B cell (primary cell): ENCODE measurements around the gene DLX3. TPM values are rescaled to one million over a fixed set of nuclear protein-coding genes. Genes with fewer than 3 reads are reported as not detected.

Source experiments
- ATAC-seq: fragments of 200-7000 bp; cut with Tn5 transposase; one replicate; pipeline ENCODE4 v1.10.0; 2021; ENCODE audit warnings: low read depth, mild to moderate bottlenecking, moderate number of reproducible peaks, moderate library complexity
- CTCF ChIA-PET: fragments of 350-600 bp; sonication (Branson Sonifier 250); formaldehyde crosslinking; loops from one replicate; lab custom pipeline; 2021; ENCODE audit warnings: antibody characterized with exemption, inconsistent platforms; lab: Charles Lee
- POLR2A ChIA-PET: fragments of 350-600 bp; sonication (Branson Sonifier 250); formaldehyde crosslinking; loops from one replicate; lab custom pipeline; 2021; ENCODE audit warnings: antibody characterized with exemption; lab: Charles Lee
- DNase-seq: peaks from one replicate; pipeline ENCODE4 v3.0.0; 2013
- H2AFZ ChIP-seq: 2 replicates; pipeline ENCODE4 v1.6.1; 2012; ENCODE audit warnings: mild to moderate bottlenecking, low read depth, low read length; ENCODE audit not compliant: insufficient read depth, poor library complexity, severe bottlenecking
- H3K27ac ChIP-seq, 2 donors: 1 replicate in 1 of 2; 2 replicates in 1 of 2; pipeline ENCODE4 v1.5.1; 2012 to 2013; ENCODE audit warnings: low read length in 2 of 2, mild to moderate bottlenecking in 2 of 2, moderate library complexity in 1 of 2
- H3K27me3 ChIP-seq, 4 experiments: fragments of 200-600 bp in 1 of 4; sonication (generic) in 1 of 4; replicated peaks in 1 of 4; 1 replicate in 2 of 4; 2 replicates in 2 of 4; pipeline versions ENCODE4 v1.6.1 to v1.7.0; 2013 to 2016; ENCODE audit warnings: low read length in 3 of 4, mild to moderate bottlenecking in 2 of 4, mixed read lengths in 1 of 4, moderate library complexity in 1 of 4; ENCODE audit not compliant: insufficient read depth in 4 of 4, control insufficient read depth in 3 of 4; ENCODE audit errors: control extremely low read depth in 1 of 4
- H3K36me3 ChIP-seq, 2 experiments: replicated peaks in 1 of 2; 1 replicate in 1 of 2; 2 replicates in 1 of 2; pipeline versions ENCODE4 v1.6.1 to v1.7.1; 2013; ENCODE audit warnings: low read length in 1 of 2; ENCODE audit not compliant: insufficient read depth in 2 of 2, control insufficient read depth in 1 of 2; ENCODE audit errors: control extremely low read depth in 1 of 2, extremely low read depth in 1 of 2
- H3K4me1 ChIP-seq, 2 donors: fragments of 200-600 bp in 1 of 2; sonication (generic) in 1 of 2; 1 replicate in 1 of 2; 2 replicates in 1 of 2; pipeline versions ENCODE4 v1.5.1 to v1.6.1; 2013 to 2017; ENCODE audit warnings: low read length in 2 of 2; ENCODE audit not compliant: control insufficient read depth in 2 of 2, insufficient read depth in 2 of 2
- H3K4me2 ChIP-seq: replicated peaks from 2 replicates; pipeline ENCODE3; 2012; ENCODE audit warnings: mild to moderate bottlenecking, low read depth, low read length; ENCODE audit not compliant: poor library complexity, severe bottlenecking
- H3K4me3 ChIP-seq, 5 experiments: fragments of 200-600 bp in 1 of 5; sonication (generic) in 1 of 5; 1 replicate in 3 of 5; 2 replicates in 2 of 5; pipeline versions ENCODE4 v1.5.1 to v1.7.0; 2011 to 2016; ENCODE audit warnings: low read length in 4 of 5, mild to moderate bottlenecking in 4 of 5, low read depth in 2 of 5, control low read depth in 1 of 5, moderate library complexity in 1 of 5; ENCODE audit not compliant: insufficient read depth in 1 of 5; ENCODE audit errors: control extremely low read depth in 1 of 5, extremely low read depth in 1 of 5
- H3K79me2 ChIP-seq: fragments of 200-600 bp; sonication (generic); one replicate; pipeline ENCODE4 v1.6.0; 2016; ENCODE audit warnings: low read length; ENCODE audit not compliant: control insufficient read depth, insufficient read depth
- H3K9ac ChIP-seq: fragments of 200-600 bp; sonication (generic); 2 replicates; pipeline ENCODE4 v1.6.1; 2017; ENCODE audit warnings: mild to moderate bottlenecking, low read length, moderate library complexity
- H3K9me3 ChIP-seq, 3 donors: one replicate each; pipeline versions ENCODE4 v1.6.1 to v1.7.1; 2013; ENCODE audit warnings: low read length in 2 of 3; ENCODE audit not compliant: control insufficient read depth in 2 of 3, insufficient read depth in 1 of 3; ENCODE audit errors: control extremely low read depth in 1 of 3
- H4K20me1 ChIP-seq: 2 replicates; pipeline ENCODE4 v1.6.0; 2012; ENCODE audit warnings: mild to moderate bottlenecking, low read length; ENCODE audit not compliant: insufficient read depth, control insufficient read depth, poor library complexity, severe bottlenecking
- H3K27ac Mint-ChIP-seq: one replicate; pipeline ENCODE4 v1.8.0; 2021; ENCODE audit warnings: mixed read lengths
- H3K27me3 Mint-ChIP-seq: one replicate; pipeline ENCODE4 v1.8.0; 2021; ENCODE audit warnings: mixed read lengths
- H3K4me1 Mint-ChIP-seq: one replicate; pipeline ENCODE4 v1.8.0; 2021; ENCODE audit warnings: mixed read lengths
- H3K4me3 Mint-ChIP-seq: one replicate; pipeline ENCODE4 v1.8.0; 2021; ENCODE audit warnings: mixed read lengths
- H3K9me3 Mint-ChIP-seq: one replicate; pipeline ENCODE4 v1.8.0; 2022; ENCODE audit warnings: mixed read lengths; ENCODE audit not compliant: insufficient read depth
- CTCF ChIP-seq: fragments of 200-600 bp; IDR thresholded peaks from one replicate; pipeline ENCODE4 v1.8.0; 2022; ENCODE audit warnings: antibody characterized with exemption, mild to moderate bottlenecking
- EZH2 ChIP-seq: IDR thresholded peaks from 2 replicates; pipeline ENCODE4 v1.6.1; 2012; ENCODE audit warnings: borderline replicate concordance, low read depth, mild to moderate bottlenecking, moderate library complexity, low read length; ENCODE audit not compliant: insufficient read depth, poor library complexity, severe bottlenecking
- WGBS: methylation state at CpG from one replicate; pipeline ENCODE4 v1.1.5; 2013; ENCODE audit warnings: missing lambda C conversion rate; ENCODE audit not compliant: insufficient coverage; 5-methylcytosine and 5-hydroxymethylcytosine counted together
- intact Hi-C: fragments of 100-400 bp; cut with micrococcal nuclease; formaldehyde crosslinking; loops from one replicate; pipeline ENCODE4 v1.10.0; 2022
- polyA plus RNA-seq: library from polyadenylated mRNA; depleted of rRNA; stranded (reverse); fragments of >200 nt; gene quantifications from 2 replicates; pipeline ENCODE4 v1.2.3, GENCODE V29; 2012
- total RNA-seq, 2 donors: library from RNA; stranded (reverse); fragments of 120-200 nt in 1 of 2; gene quantifications; 1 replicate in 1 of 2; 2 replicates in 1 of 2; pipeline versions ENCODE4 v1.2.3 to v1.2.4, GENCODE V29; 2013 to 2022

DLX3 gene
- total and polyA plus RNA-seq, 2 donors (not counting 1 experiment from before 2014, with no cell fraction given): not detected

DNA sequence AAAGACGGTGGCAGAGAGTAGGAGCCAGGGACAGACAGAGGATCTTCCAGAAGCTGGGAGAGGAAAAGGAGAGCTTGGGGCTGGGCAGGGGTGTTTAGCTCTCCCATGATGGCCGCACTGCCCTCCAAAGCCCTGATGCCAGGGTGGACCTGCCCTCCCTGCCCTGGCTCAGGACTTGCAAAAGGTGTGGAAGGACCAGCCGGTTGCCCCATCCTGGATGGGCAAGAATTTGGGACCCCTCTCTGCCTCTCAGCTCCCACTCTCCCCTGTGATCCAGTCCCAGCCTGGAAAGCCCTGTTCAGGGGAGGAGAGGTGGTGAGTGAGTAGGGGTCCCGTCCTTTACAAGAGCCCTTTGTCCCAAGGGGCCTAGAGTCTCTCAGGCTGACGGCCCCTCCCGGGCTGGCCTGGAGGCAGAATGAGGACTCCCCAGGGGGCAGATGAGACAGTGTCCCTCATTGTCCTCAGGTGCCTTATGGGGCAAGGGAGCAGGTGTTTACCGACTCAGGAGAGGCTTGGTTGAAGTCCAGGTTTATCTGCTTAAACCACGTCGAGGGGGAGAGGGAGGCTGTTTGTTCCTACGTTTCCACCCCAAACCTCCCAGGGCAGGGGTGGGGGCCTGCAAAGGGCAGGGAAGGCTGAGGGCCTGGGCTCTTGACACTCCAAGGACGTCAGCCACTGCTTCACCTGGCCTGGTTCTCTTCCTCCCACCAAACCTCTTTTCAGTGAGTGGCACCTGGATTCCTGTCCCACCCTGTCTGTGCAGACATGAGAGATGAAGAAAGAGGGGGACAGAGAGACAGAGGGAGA is 41.6 kb upstream of the DLX3 start:
- ChIA-PET CTCF (no interaction called here), POLR2A (no interaction called here)
- Histone ChIP-seq H3K27me3 (no peaks in the 10 kb centered on the region), H3K9ac (no peak overlapping the region), H3K27ac (no peak overlapping the region), H3K4me2 (no peak overlapping the region), H3K9me3 (no peaks in the 10 kb centered on the region), H3K4me1 (no peaks in the 10 kb centered on the region), H2AFZ (no peak overlapping the region), H4K20me1 (no peaks in the 10 kb centered on the region), H3K4me3 (no peak overlapping the region), H3K79me2 (no peaks in the 10 kb centered on the region), H3K36me3 (no peaks in the 10 kb centered on the region)
- ATAC-seq: no peak
- no peak for TF ChIP-seq CTCF
- TF ChIP-seq EZH2: no peak
- H3K4me3 Mint-ChIP-seq: no peak overlapping the region
- intact Hi-C loops: no loop called here
- WGBS: 80% methylated on average over 6 of the region's 11 CpGs
- no peaks in the 10 kb centered on the region for H3K9me3 Mint-ChIP-seq
- H3K27ac Mint-ChIP-seq: no peak overlapping the region
- H3K4me1 Mint-ChIP-seq: no peaks in the 10 kb centered on the region
- DNase-seq: no peak
- peaks cover 13% of the 10 kb centered on the region for H3K27me3 Mint-ChIP-seq

DNA sequence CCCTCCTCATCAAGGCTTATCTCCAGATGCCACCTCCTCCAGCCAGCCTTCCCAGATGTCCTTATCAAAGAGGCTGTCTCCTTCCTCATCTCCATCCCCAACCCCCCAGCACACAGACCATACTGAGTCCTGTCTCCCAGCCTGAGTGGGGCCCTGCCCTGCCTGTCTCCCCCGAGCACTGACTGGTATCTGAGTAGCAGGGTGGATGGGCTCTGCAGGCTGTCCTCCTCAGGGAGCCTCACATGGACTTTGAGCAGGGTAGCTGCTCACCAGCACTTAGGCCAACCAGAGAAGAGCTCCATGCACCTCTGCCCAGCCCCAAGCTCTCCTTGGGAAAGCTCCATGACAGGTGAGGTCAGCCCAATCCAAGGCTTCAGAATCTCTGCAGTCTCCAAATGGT is 40.9 kb upstream of the DLX3 start:
- Histone ChIP-seq H3K79me2 (no peaks in the 10 kb centered on the region), H3K36me3 (no peaks in the 10 kb centered on the region), H2AFZ (no peak overlapping the region), H3K27ac (no peak overlapping the region), H3K9me3 (no peaks in the 10 kb centered on the region), H3K4me3 (no peak overlapping the region), H3K4me1 (no peaks in the 10 kb centered on the region), H3K9ac (no peak overlapping the region), H4K20me1 (no peaks in the 10 kb centered on the region), H3K27me3 (no peaks in the 10 kb centered on the region), H3K4me2 (no peak overlapping the region)
- ChIA-PET CTCF (interaction anchor here (0.6 kb wide), 1 partner anchor 52 kb away, joined by 3 read pairs; no protein-coding TSS in a partner anchor), POLR2A (no interaction called here)
- Mint-ChIP-seq H3K4me3 (no peak overlapping the region), H3K9me3 (no peaks in the 10 kb centered on the region), H3K27ac (no peak overlapping the region), H3K4me1 (no peaks in the 10 kb centered on the region), H3K27me3 (peaks cover 18% of the 10 kb centered on the region)
- WGBS: 92% methylated on average over 1 of the region's 1 CpG
- no peak for TF ChIP-seq CTCF
- no peak for TF ChIP-seq EZH2
- intact Hi-C loops: no loop called here
- ATAC-seq (no peak), DNase-seq (no peak)
